Stimulated activated CD8-positive, alpha-beta memory T cell treated with anti-CD3 and anti-CD28 coated beads, Interleukin-4, amount 100 ng/mL, for 1 hour (primary cell): ENCODE data around the gene KSR1.
"Not testable (repeated sequence)": the region's sequence is repeated elsewhere in the genome, so short reads cannot be mapped to it uniquely, and the experiment has no call there.

ENCODE experiments used
- DNase-seq, 2 donors: peaks; one replicate each; pipeline ENCODE4 v3.0.0-alpha.2; 2020; ENCODE audit warnings: low read depth in 2 of 2, low spot score in 1 of 2

Gene KSR1

DNA sequence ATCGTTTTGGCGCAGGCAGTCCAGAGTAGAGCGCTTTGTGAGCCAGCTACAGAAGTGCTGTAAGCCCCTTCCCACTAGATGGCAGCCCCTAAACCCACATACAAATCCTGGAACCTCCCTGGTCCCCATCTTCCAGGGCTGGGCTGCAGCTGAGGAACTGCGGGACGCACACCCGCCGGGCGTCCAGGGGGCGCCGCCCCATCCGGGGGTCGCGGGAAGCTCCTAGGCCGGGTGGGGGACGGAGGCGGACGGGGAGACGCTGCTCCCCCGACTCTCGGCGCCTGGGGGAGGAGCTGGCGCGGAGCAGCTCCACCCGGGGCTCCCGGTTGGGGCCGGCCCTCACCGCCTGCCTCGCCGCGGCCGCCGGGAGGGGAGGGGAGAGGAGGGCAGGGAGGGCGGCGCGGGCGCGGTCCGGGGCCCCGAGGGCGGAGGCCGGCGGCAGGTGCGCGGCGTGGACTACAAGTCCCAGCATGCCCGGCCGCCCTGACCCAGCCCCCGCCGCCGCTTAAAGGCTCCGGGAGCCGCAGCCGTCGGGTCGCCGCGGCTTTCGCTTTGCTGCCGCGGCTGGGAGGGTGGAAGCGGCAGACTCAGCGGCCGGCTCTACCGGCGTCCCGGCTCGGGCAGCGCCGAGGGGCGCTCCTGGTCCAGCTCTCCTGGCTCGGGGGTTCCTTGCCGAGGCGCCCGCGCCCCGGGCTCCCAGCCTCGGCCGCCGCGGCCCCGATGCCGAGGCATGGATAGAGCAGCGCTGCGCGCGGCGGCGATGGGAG, at the start of gene KSR1:
Gene KSR1 (plus strand): TSS at position 535 of the 767 bp plus-strand sequence. CDS start 196 bp downstream, at position 731.
- DNase-seq: peak; percentile 57 to 66

DNA sequence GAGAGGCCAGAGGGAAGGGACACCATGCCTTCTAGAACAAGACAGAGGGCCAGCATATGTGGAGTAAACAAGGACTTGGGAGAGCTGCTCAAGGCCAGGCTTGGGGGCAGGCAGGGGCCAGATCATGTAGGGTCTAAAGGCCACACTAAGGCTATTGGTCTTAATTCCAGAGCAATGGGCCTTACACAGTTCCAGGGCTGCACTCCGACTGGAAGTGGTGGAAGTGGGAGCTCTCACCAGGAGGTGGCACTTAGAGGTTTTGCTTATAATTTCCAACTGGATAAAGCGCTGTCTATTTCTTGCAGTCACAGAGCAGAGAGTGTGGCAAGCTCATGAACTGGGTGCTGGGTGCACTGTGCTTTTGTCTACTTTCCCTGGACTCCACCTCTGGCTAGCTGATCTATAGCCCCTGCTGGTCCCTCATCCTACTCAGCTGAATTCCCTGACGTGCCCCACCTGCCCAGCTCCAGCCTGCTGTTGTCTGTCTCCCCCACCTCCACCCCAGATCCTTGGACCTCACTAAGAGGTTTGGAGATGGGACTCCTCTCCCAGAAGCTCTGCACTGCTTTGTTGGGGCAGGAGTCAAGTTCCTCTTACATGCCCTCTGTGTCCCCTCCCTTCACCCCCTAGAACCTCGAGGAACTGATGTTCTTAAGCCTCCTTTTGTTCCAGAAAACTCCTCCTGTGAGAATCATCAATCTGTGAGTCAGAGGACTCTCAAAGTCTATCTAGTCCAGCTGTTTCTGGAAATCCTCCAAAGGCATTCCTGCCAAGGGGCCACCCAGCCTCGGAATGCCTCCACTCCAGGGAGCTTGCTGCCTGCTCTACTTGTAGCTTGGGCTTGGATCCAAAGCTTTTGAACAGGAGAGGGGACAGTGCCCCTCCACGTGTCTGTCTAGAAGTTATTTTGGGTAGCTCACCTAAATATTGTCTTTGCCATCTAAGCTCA, 48.1 kb upstream of the KSR1 start:
- DNase-seq: no peak

- no peak for DNase-seq
Measured at GRCh38 chr17:27408891-27409290, 47.4 kb upstream of the KSR1 start.

- DNase-seq: not testable (repeated sequence)
Measured at GRCh38 chr17:27412158-27412557, 44.1 kb upstream of the KSR1 start.

DNA sequence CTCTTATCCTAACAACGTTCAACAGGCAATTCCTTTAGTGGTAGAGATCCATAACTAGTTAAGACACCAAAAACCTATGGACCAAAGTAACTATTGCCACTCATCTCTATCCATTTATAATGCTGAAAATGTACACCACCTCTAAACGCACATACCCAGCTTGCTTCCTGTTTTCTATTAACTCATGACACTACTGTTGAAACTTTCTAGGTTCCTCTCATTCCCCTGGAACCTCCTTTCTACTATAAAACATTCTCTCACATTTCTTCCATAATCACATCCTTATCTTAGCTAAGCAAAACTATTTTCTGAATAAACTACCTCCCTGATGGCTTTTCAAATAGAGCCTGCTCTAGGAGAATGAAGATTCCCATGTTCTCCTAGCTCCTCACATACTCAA, 42.9 kb upstream of the KSR1 start:
- DNase-seq: no peak

GRCh38 chr17:27413792-27414191, 42.5 kb upstream of the KSR1 start:
- DNase-seq: no peak

DNA sequence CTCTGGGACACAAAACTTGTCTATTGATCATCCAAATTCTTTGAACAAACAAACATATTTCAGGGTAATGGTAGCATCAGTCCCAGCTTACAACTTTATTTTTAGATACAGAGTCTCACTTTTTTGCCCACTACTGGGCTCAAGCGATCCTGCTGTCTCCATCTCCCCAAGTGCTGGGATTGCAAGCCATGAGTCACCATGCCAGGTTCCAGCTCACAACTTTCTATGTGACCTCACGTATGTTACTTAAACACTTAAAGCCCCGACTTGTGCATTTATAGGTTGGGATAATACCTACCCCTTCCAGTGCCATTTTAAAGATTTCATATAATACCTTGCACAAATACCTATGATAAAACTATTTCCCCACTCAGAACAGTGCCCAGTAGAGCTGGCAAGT, 42.0 kb upstream of the KSR1 start:
- DNase-seq: no peak

GRCh38 chr17:27414694-27415093, 41.6 kb upstream of the KSR1 start:
- no peak for DNase-seq

DNA sequence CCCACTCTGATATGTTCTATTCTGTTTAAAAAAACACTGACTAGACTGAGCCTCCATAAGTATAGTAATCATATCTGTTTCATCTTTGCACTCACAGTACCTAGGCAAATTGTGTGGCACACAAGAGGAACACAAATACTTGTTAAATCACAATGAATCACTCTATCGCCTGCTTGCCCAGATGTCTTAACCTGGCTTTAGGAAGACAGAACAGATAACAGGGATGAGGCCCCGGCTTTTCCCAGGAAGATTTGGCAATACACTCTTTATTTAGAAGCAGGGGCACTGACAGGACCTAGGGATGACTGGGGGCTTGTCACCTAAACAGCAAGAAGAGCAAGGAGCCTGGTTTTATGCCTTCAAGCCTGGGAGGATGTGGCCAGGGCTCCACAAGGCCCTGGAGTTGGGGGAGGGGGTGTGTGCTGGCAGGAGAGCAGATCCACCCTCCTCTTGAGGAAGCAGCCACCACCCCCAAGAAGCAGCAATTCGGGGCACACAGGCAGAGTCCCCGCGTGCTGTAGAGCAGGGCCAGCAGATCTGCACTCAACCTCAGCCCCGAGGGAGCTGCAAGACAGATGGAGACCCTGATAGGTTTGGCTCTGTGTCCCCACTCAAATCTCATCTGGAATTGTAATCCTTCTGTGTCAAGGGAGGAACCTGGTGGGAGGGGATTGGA, 41.0 kb upstream of the KSR1 start:
- no peak for DNase-seq

GRCh38 chr17:27417596-27418365, 38.5 kb upstream of the KSR1 start:
- DNase-seq: no peak

DNA sequence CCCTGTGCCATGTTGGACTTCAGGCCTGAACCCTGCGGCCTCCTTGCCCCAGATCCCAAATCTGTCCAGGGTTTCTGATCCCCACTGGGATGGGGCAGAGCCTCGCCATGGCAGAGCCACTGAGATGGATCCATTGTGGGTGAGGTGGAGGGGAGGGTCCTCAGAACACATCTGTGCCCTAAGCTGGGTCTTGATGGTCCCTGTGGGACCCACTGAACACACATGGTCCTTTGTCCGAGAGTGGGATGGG, 38.0 kb upstream of the KSR1 start:
- no peak for DNase-seq

- no peak for DNase-seq
Measured at GRCh38 chr17:27419156-27419555, 37.1 kb upstream of the KSR1 start.

- DNase-seq: no peak
Measured at GRCh38 chr17:27420211-27420950, 35.9 kb upstream of the KSR1 start.

GRCh38 chr17:27421111-27421510, 35.1 kb upstream of the KSR1 start:
- no peak for DNase-seq

GRCh38 chr17:27421626-27422025, 34.6 kb upstream of the KSR1 start:
- DNase-seq: not testable (repeated sequence)

DNA sequence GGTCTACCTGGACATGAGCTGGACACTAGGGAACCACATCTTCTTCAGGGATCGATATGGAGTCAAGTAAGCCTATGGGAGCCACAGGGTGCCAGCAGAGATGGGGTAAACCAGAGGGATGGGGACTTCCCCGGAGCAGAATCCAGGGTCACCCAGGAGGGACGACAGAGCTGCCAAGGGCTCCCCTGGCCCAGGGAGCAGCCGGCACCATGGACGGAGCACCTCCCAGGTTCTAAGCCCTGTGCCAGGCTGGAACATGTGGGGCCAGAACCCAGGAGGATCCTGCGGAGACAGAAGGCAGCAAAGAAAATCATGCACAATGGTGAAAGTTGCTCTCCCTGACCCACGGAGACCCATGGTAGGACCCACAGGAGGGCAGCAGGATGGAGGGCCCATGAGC, 33.6 kb upstream of the KSR1 start:
- DNase-seq: no peak

DNA sequence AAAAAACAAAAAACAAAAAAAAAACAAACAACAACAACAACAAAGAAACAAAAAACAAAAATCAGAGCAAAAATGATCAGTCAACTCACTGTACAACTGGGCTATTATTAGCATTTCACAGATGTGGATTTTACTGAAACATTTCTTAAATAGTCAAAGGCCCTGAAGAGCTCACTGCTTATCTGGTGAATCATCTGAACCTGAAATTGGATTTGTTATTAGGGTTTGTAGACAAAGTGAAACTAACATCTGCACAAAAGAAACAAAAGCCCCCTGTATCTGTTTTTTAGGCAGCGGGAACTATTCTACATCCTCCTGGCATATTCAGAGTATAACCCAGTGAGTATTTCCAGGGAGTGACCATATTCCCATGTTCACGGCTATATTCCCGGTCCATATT, 32.6 kb upstream of the KSR1 start:
- DNase-seq: no peak

DNA sequence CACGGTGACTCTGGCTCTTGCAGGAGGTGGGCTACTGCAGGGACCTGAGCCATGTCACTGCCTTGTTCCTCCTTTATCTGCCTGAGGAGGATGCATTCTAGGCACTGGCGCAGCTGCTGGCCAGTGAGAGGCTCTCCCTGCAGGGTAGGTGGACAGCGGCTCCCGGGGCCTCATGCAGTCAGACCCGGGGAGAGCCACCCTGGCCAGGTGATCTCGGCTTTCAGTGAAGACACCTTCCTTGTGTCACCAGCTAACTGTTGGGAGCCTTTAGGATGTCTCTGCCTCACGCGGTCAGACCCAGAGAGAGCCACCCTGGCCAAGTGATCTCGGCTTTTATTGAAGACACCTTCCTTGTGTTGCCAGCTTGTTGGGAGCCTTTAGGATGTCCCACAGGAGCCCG, 31.7 kb upstream of the KSR1 start:
- no peak for DNase-seq

- no peak for DNase-seq
Measured at GRCh38 chr17:27424941-27425340, 31.3 kb upstream of the KSR1 start.

- DNase-seq: not testable (repeated sequence)
Measured at GRCh38 chr17:27425571-27425970, 30.7 kb upstream of the KSR1 start.
